Panc1 (cell line): ENCODE data around the gene PGBD2. TPM values are rescaled to one million over a fixed set of nuclear protein-coding genes. Genes with fewer than 3 reads are reported as not detected.
A peak's percentile ranks its signal among the peaks of the same experiment; 100 is the strongest.

Source experiments
- ATAC-seq: fragments of 200-7000 bp; cut with Tn5 transposase; 2 replicates; pipeline ENCODE4 v1.9.1; 2020; ENCODE audit warnings: mild to moderate bottlenecking, moderate library complexity
- Bru-seq: library from RNA; stranded (reverse); fragments of 400-500 nt; gene quantifications from one replicate; lab custom pipeline; 2021; lab: Mats Ljungman, UMichigan
- BruChase-seq, 2 experiments: library from RNA; stranded (reverse); fragments of 400-500 nt; gene quantifications; one replicate each; lab custom pipeline; 2021; lab: Mats Ljungman, UMichigan
- BruUV-seq: library from RNA; stranded (reverse); fragments of 400-500 nt; replicated peaks from 2 replicates; lab custom pipeline; 2021; lab: Mats Ljungman, UMichigan
- CTCF ChIA-PET: fragments of 300-600 bp; sonication (Branson Sonifier 250); formaldehyde crosslinking; loops from one replicate; lab custom pipeline; 2022; ENCODE audit warnings: antibody characterized with exemption; lab: Charles Lee
- POLR2A ChIA-PET: fragments of 300-600 bp; sonication (Branson Sonifier 250); formaldehyde crosslinking; loops from one replicate; lab custom pipeline; 2022; ENCODE audit warnings: antibody characterized with exemption; lab: Charles Lee
- DNase-seq: peaks from one replicate; pipeline ENCODE4 v3.0.0-alpha.2; 2010; ENCODE audit warnings: low read depth, low spot score
- H3K27ac ChIP-seq: 2 replicates; pipeline ENCODE4 v1.5.1; 2011; ENCODE audit warnings: mild to moderate bottlenecking, low read length, inconsistent platforms
- H3K27me3 ChIP-seq: fragments of 200-500 bp; sonication (Bioruptor generic); 2 replicates; pipeline ENCODE4 v1.6.0; 2014; ENCODE audit warnings: low read length, inconsistent platforms; ENCODE audit not compliant: control insufficient read depth, insufficient read depth
- H3K36me3 ChIP-seq: fragments of 200-500 bp; sonication (Bioruptor generic); 2 replicates; pipeline ENCODE4 v1.5.1; 2014; ENCODE audit warnings: inconsistent platforms, mild to moderate bottlenecking, low read length, moderate library complexity; ENCODE audit not compliant: control insufficient read depth, insufficient read depth
- H3K4me1 ChIP-seq: 2 replicates; pipeline ENCODE4 v1.5.1; 2011; ENCODE audit warnings: inconsistent platforms, mild to moderate bottlenecking, low read length, moderate library complexity; ENCODE audit not compliant: control insufficient read depth, insufficient read depth
- H3K4me3 ChIP-seq, 2 experiments: 2 replicates each; pipeline ENCODE4 v1.5.1; 2011 to 2012; ENCODE audit warnings: low read depth in 2 of 2, low read length in 2 of 2, mild to moderate bottlenecking in 2 of 2, inconsistent platforms in 1 of 2, moderate library complexity in 1 of 2
- H3K9me3 ChIP-seq: fragments of 200-500 bp; sonication (Bioruptor generic); 2 replicates; pipeline ENCODE4 v1.5.1; 2014; ENCODE audit warnings: low read depth, mild to moderate bottlenecking, inconsistent platforms, low read length, moderate library complexity; ENCODE audit not compliant: control insufficient read depth, insufficient read depth
- POLR2AphosphoS5 ChIP-seq: IDR thresholded peaks from 2 replicates; pipeline ENCODE4 v1.6.1; 2012; ENCODE audit warnings: mild to moderate bottlenecking, low read depth, low read length, moderate library complexity
- SIN3A ChIP-seq: IDR thresholded peaks from 2 replicates; pipeline ENCODE4 v1.6.1; 2012; ENCODE audit warnings: low read depth, mild to moderate bottlenecking, low read length, moderate library complexity, borderline replicate concordance; ENCODE audit not compliant: insufficient read depth
- TCF7L2 ChIP-seq: IDR thresholded peaks from 2 replicates; pipeline ENCODE4 v1.6.1; 2011; ENCODE audit warnings: mild to moderate bottlenecking, low read depth, low read length, inconsistent platforms
- in situ Hi-C: cut with HindIII; loops from 2 replicates; pipeline ENCODE4 v1.10.0; 2016; ENCODE audit warnings: low sequenced_read_pairs, low pct_unique_long_range_greater_than_20kb
- intact Hi-C: fragments of 100-400 bp; cut with micrococcal nuclease; formaldehyde crosslinking; loops from one replicate; pipeline ENCODE4 v1.10.0; 2022; ENCODE audit not compliant: unreplicated experiment
- long read RNA-seq: library from polyadenylated mRNA; unstranded; transcript quantifications from one replicate; pipeline ENCODE4 v2.0.0, GENCODE V29; 2021; ENCODE audit not compliant: unreplicated experiment
- polyA plus RNA-seq: library from polyadenylated mRNA; unstranded; fragments of >200 nt; gene quantifications from one replicate; pipeline ENCODE4 v1.2.1, GENCODE V29; 2012; ENCODE audit warnings: missing spikeins; ENCODE audit not compliant: insufficient read length
- total RNA-seq: library from RNA; stranded (reverse); gene quantifications from one replicate; pipeline ENCODE4 v1.2.1, GENCODE V29; 2021; ENCODE audit not compliant: unreplicated experiment
- TF ChIP-seq, protein P1 (sequence below), 2 experiments: IDR thresholded peaks; 2 replicates each; pipeline ENCODE4 v1.6.1; 2011 to 2012; ENCODE audit warnings: low read depth in 2 of 2, control low read depth in 1 of 2, low read length in 1 of 2, mild to moderate bottlenecking in 1 of 2, moderate library complexity in 1 of 2; ENCODE audit not compliant: insufficient read depth in 1 of 2
- TF ChIP-seq, protein P2 (sequence below): fragments of 450-650 bp; IDR thresholded peaks from 2 replicates; pipeline ENCODE4 v1.5.1; 2017; ENCODE audit warnings: mild to moderate bottlenecking

The PGBD2 gene, protein sequence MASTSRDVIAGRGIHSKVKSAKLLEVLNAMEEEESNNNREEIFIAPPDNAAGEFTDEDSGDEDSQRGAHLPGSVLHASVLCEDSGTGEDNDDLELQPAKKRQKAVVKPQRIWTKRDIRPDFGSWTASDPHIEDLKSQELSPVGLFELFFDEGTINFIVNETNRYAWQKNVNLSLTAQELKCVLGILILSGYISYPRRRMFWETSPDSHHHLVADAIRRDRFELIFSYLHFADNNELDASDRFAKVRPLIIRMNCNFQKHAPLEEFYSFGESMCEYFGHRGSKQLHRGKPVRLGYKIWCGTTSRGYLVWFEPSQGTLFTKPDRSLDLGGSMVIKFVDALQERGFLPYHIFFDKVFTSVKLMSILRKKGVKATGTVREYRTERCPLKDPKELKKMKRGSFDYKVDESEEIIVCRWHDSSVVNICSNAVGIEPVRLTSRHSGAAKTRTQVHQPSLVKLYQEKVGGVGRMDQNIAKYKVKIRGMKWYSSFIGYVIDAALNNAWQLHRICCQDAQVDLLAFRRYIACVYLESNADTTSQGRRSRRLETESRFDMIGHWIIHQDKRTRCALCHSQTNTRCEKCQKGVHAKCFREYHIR
- 7.1 TPM for total RNA-seq
- polyA plus RNA-seq, result 5.3 TPM
- Bru-seq, nascent RNA, result percentile 70 among the genes with signal in this experiment
- percentile 74 among the genes with signal in this experiment for BruChase-seq, experiment 1, labeled RNA remaining after a 2-hour chase
- percentile 56 among the genes with signal in this experiment for BruChase-seq, experiment 2, labeled RNA remaining after a 6-hour chase
- long read RNA-seq, transcript PGBD2-201 (3 exons, 2,136 nt), result major isoform, 14 of 26 reads
- long read RNA-seq, partial matches to known transcripts, result 4 of 26 reads
- long read RNA-seq, other reads (novel, unspliced or antisense), result 5 of 26 reads

DNA sequence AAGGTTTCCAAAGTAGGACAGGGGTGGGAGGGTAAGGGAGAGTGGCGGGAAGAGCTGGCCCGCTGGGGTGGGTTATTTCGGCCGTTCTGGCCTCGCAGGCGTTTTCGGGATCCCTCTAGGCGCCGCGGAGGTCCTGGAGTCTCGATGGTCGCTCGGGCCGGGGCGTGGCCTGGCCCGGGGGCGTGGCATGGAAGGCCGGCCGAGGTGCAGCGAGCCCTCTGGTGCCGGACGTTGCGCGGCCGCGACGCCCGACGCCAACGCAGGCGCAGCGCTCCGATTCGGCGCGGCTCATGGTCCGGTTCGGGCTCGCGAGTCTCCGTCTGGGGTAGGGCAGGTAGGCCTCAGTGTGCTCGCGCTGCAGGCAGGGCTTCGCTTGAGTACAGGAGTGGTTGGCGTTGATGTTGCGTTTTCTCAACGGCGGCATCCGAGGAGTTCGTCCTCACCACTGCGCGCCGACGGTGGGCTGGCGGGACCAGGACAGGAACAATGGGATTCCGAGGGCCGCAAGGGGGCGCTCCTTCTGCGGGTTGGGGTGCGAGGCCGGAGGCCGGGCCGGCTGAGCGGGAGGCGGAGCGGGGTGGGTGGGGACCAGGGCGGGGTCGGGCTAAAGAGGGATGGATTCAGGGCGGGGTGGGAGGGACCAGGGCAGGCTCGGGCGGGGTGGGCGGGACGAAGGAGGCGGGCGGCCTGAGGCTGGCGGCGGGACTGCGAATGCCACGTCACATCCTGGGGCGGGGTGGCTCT, at the start of gene PGBD2:
TSS of gene PGBD2 (plus strand) at position 227 of the 744 bp plus-strand sequence. CDS start 7,628 bp downstream, outside the sequence.
- H3K27ac ChIP-seq, result peak within 1 kb of the TSS; percentile 88
- in situ Hi-C loops, result no loop called here
- H3K27me3 ChIP-seq, result no peaks in the 10 kb centered on the region; the same call in 1 of the 2 replicates
- no peaks in the 10 kb centered on the region; the same call in 1 of the 2 replicates for H3K36me3 ChIP-seq
- ATAC-seq (peak; percentile 98), DNase-seq (peak; percentile 64)
- no TSS peak for BruUV-seq
- peak within 1 kb of the TSS; percentile 67 to 91 for H3K4me3 ChIP-seq
- POLR2A ChIA-PET, result interaction anchor here (0.6 kb wide), 1 partner anchor 32 kb away, joined by 14 read pairs; no protein-coding TSS in a partner anchor
- TF ChIP-seq, protein P1, sequence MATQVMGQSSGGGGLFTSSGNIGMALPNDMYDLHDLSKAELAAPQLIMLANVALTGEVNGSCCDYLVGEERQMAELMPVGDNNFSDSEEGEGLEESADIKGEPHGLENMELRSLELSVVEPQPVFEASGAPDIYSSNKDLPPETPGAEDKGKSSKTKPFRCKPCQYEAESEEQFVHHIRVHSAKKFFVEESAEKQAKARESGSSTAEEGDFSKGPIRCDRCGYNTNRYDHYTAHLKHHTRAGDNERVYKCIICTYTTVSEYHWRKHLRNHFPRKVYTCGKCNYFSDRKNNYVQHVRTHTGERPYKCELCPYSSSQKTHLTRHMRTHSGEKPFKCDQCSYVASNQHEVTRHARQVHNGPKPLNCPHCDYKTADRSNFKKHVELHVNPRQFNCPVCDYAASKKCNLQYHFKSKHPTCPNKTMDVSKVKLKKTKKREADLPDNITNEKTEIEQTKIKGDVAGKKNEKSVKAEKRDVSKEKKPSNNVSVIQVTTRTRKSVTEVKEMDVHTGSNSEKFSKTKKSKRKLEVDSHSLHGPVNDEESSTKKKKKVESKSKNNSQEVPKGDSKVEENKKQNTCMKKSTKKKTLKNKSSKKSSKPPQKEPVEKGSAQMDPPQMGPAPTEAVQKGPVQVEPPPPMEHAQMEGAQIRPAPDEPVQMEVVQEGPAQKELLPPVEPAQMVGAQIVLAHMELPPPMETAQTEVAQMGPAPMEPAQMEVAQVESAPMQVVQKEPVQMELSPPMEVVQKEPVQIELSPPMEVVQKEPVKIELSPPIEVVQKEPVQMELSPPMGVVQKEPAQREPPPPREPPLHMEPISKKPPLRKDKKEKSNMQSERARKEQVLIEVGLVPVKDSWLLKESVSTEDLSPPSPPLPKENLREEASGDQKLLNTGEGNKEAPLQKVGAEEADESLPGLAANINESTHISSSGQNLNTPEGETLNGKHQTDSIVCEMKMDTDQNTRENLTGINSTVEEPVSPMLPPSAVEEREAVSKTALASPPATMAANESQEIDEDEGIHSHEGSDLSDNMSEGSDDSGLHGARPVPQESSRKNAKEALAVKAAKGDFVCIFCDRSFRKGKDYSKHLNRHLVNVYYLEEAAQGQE (IDR thresholded peaks at IDR 0.05; ENCODE audit: insufficient read depth in 1 of 2, low read depth in 2 of 2, low read length in 1 of 2), result peak in 1 of 2 experiments; percentile 65; a peak in 1 of 4 replicates
- TF ChIP-seq, protein P2, sequence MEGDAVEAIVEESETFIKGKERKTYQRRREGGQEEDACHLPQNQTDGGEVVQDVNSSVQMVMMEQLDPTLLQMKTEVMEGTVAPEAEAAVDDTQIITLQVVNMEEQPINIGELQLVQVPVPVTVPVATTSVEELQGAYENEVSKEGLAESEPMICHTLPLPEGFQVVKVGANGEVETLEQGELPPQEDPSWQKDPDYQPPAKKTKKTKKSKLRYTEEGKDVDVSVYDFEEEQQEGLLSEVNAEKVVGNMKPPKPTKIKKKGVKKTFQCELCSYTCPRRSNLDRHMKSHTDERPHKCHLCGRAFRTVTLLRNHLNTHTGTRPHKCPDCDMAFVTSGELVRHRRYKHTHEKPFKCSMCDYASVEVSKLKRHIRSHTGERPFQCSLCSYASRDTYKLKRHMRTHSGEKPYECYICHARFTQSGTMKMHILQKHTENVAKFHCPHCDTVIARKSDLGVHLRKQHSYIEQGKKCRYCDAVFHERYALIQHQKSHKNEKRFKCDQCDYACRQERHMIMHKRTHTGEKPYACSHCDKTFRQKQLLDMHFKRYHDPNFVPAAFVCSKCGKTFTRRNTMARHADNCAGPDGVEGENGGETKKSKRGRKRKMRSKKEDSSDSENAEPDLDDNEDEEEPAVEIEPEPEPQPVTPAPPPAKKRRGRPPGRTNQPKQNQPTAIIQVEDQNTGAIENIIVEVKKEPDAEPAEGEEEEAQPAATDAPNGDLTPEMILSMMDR, result peak; percentile 86
- peak; percentile 86 for TF ChIP-seq POLR2AphosphoS5
- TF ChIP-seq SIN3A, result no peak
- peaks cover 6% of the 10 kb centered on the region for H3K4me1 ChIP-seq
- intact Hi-C loops, result loop anchor here (2.0 kb wide), 1 partner anchor 33 kb away; no protein-coding TSS in a partner anchor
- H3K9me3 ChIP-seq, result no peaks in the 10 kb centered on the region
- CTCF ChIA-PET, result interaction anchor here (0.6 to 0.9 kb wide), 3 partner anchors 11 to 240 kb away, joined by 4 to 14 read pairs (median 5); no protein-coding TSS in a partner anchor

- in situ Hi-C loops, result no loop called here
- Histone ChIP-seq H3K9me3 (no peaks in the 10 kb centered on the region), H3K27ac (peak overlapping the region; percentile 94), H3K4me3 (peak overlapping the region; percentile 69 to 91), H3K36me3 (peaks cover 3% of the 10 kb centered on the region), H3K27me3 (peaks cover 3% of the 10 kb centered on the region; the same call in 1 of the 2 replicates), H3K4me1 (peaks cover 13% of the 10 kb centered on the region)
- ChIA-PET POLR2A (no interaction called here), CTCF (no interaction called here)
- ATAC-seq, result no peak
- no peak for DNase-seq
- BruUV-seq, result TSS peak; percentile 53
- TF ChIP-seq SIN3A (no peak), POLR2AphosphoS5 (no peak), TCF7L2 (no peak)
- TF ChIP-seq, protein P1 (IDR thresholded peaks at IDR 0.05; ENCODE audit: insufficient read depth in 1 of 2, low read depth in 2 of 2, low read length in 1 of 2), result no peak
- TF ChIP-seq, protein P2, result no peak
- intact Hi-C loops, result no loop called here
Observed at GRCh38 chr1:248857201-248857600, 48.8 kb upstream of the PGBD2 start.
